ENCODE measurements around the gene TTC28. TPM values are rescaled to one million over a fixed set of nuclear protein-coding genes. Genes with fewer than 3 reads are reported as not detected.

The TTC28 gene
- total RNA-seq, 3 donors from 2014 or later = 9.6 to 32.3 (median 13.2) TPM

DNA sequence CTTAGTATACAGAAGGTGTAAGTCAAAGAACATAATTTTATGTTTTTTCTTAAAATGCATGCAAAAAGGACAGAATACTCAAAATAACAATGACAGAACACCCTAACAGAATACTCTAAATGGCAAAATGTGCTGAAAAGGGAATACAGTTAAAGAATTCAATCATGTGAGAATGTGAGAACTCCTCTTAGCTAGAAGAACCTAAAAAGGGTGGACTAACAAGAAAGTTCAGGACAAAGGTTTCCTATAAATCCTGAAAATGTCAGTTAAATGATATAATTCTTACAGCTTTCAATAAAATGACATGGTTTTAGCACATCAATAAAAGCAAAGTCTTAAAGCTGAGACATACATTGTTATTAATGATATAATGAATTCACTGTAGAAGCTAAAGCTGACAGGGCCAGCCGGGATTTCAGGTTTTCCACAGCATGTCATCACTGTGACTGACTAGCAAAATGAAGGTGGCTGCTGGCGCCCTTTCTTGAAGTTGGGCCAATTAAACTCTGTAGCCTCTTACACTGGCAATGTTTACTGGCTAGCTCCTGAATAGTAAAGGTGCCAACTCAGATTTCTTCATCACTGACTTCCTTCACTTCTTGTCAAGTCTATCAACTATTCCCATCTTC, 244.4 kb downstream of the TTC28 start:
- Histone ChIP-seq H3K4me1 (ENCODE audit: low read depth) (no peaks in the 10 kb centered on the region), H3K9me3 (no peaks in the 10 kb centered on the region), H3K4me3 (no peak overlapping the region), H3K36me3 (ENCODE audit: low read depth) (no peaks in the 10 kb centered on the region)
- TF ChIP-seq, protein P1, sequence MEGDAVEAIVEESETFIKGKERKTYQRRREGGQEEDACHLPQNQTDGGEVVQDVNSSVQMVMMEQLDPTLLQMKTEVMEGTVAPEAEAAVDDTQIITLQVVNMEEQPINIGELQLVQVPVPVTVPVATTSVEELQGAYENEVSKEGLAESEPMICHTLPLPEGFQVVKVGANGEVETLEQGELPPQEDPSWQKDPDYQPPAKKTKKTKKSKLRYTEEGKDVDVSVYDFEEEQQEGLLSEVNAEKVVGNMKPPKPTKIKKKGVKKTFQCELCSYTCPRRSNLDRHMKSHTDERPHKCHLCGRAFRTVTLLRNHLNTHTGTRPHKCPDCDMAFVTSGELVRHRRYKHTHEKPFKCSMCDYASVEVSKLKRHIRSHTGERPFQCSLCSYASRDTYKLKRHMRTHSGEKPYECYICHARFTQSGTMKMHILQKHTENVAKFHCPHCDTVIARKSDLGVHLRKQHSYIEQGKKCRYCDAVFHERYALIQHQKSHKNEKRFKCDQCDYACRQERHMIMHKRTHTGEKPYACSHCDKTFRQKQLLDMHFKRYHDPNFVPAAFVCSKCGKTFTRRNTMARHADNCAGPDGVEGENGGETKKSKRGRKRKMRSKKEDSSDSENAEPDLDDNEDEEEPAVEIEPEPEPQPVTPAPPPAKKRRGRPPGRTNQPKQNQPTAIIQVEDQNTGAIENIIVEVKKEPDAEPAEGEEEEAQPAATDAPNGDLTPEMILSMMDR (IDR thresholded peaks at IDR 0.05) = no peak
- ATAC-seq (peak; percentile 40), DNase-seq (peak in 2 of 3 donors; percentile 21 to 28)
- intact Hi-C loops (cut with DNase I, micrococcal nuclease) = no loop called here

DNA sequence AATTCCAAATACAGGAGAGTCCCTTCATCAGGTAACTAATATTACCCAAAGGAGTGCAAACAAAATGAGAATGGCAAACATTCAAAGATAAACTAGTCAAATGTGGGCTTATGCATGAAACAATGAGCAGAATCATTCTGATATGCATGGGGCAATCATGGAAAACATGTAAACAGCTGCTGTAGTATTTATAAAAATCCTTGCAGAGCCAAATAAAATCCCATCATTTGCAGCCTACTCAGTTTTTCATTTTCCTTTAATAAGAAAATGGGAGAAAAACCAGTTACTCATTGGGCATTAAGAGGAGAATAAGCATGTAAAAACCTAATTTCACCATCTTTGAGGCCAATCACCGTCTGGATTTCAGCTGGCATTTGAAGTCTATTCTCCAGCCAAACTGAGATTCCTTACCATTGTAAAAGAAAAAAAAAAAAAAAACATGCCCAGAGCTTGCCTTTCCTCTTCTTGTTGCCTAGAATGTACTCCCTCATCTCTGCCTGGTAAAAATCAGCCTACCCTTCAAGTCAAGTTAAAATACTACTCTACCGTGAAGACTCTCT, 249.1 kb downstream of the TTC28 start:
- no peaks in the 10 kb centered on the region for H3K4me1 ChIP-seq (ENCODE audit: low read depth)
- DNase-seq = no peak
- H3K9me3 ChIP-seq = no peaks in the 10 kb centered on the region
- H3K4me3 ChIP-seq = no peak overlapping the region
- TF ChIP-seq, protein P1 (IDR thresholded peaks at IDR 0.05) = no peak
- H3K36me3 ChIP-seq (ENCODE audit: low read depth) = no peaks in the 10 kb centered on the region
- intact Hi-C loops (cut with DNase I, micrococcal nuclease) = no loop called here
- no peak for ATAC-seq

DNA sequence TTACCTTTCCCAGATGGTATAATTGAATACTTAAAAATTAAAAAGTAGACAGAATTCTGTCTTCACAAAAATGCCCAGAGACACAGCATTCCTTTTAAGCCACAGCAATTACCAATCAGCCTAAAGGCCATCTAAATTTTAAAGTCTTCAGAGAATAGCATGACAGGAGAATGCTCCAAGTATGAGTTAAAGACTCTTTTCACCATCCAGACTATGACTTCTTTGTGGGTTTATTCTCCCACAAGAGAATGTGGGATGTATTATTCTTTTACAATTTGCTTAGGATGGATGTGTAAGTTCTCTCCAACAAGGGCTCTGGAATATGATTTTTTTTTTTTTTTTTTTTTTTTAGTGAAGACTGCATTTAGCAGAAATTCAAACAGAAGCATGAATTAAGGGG, 249.9 kb downstream of the TTC28 start:
- no peak for ATAC-seq
- Histone ChIP-seq H3K4me3 (no peak overlapping the region), H3K9me3 (no peaks in the 10 kb centered on the region), H3K36me3 (ENCODE audit: low read depth) (no peaks in the 10 kb centered on the region), H3K4me1 (ENCODE audit: low read depth) (no peaks in the 10 kb centered on the region)
- intact Hi-C loops (cut with DNase I, micrococcal nuclease) = no loop called here
- DNase-seq = no peak
- TF ChIP-seq, protein P1 (IDR thresholded peaks at IDR 0.05) = no peak

DNA sequence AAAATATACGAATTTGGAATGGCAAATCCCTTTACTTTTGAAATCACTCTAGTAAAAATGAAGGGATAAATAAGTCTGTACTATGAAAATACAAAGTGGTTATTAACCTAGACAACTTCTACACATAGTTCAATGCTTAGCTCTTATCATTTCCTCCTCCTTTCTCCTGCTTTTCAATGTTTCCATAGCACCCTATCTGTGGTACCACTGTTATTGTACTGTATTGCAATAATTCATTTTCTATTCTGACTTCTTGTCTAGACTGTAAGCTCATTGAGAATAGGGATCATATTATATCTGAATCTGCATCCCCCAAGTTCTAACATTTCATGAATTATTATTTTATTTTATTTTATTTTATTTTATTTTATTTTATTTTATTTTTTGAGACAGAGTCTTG, 251.4 kb downstream of the TTC28 start:
- TF ChIP-seq, protein P1 (IDR thresholded peaks at IDR 0.05) = no peak
- intact Hi-C loops (cut with DNase I, micrococcal nuclease) = no loop called here
- Histone ChIP-seq H3K4me1 (ENCODE audit: low read depth) (no peaks in the 10 kb centered on the region), H3K9me3 (no peaks in the 10 kb centered on the region), H3K36me3 (ENCODE audit: low read depth) (no peaks in the 10 kb centered on the region), H3K4me3 (no peak overlapping the region)
- no peak for DNase-seq
- no peak for ATAC-seq

DNA sequence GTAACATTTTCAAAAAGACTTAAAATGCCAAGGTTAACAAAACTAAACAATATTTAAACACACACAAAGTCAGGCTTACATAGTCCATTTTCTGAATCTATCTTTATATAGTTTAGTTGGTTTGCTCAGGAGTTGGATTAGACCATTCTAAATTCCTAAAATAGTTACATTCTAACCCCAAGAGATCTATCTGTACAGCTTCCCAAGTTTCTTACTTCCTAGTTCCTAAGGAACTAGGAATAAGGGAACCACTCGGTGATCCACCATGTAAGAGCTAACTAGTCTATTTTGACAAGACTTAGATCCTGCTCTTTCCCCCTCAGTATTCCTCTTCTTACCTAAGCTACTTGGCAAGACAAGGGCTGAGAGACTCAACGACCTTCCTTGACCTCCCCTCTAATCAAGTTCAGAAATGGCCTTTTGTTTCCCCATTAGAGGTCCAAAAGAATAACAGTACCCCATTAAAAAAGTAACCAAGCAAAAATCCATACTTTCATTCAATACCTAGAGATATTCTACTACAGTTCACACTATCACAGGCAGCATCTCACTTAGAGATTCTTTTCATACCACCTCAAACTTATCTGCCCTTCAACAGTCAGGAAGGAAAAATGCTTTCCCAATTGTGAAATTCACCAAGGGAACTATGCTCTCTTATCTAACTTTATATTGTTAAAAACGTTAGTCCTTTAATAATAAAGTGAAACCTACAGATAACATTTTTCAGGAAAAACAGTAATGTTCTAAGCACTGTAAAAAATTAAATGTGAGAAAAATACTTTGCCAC, 253.1 kb downstream of the TTC28 start:
- Histone ChIP-seq H3K36me3 (ENCODE audit: low read depth) (no peaks in the 10 kb centered on the region), H3K9me3 (no peaks in the 10 kb centered on the region), H3K4me1 (ENCODE audit: low read depth) (no peaks in the 10 kb centered on the region), H3K4me3 (no peak overlapping the region)
- intact Hi-C loops (cut with DNase I, micrococcal nuclease) = no loop called here
- ATAC-seq (no peak), DNase-seq (no peak)
- TF ChIP-seq, protein P1 (IDR thresholded peaks at IDR 0.05) = no peak

Data from mucosa of descending colon (tissue), 3 donors.